GM12878 (cell line): ENCODE data around the gene CARF. TPM values are rescaled to one million over a fixed set of nuclear protein-coding genes. Genes with fewer than 3 reads are reported as not detected.

ENCODE experiments used
- ATAC-seq: fragments of 200-7000 bp; cut with Tn5 transposase; 3 replicates; pipeline ENCODE4 v1.9.1; 2020; ENCODE audit warnings: mild to moderate bottlenecking, moderate library complexity
- BruUV-seq: library from RNA; stranded (reverse); fragments of 400-500 nt; replicated peaks from 2 replicates; lab custom pipeline; 2021; lab: Mats Ljungman, UMichigan
- CTCF ChIA-PET: fragments of 300-600 bp; sonication (Branson Sonifier 250); formaldehyde crosslinking; extraction: SDS; loops from one replicate; lab custom pipeline; 2021; ENCODE audit warnings: inconsistent platforms; lab: Yijun Ruan, JAX
- POLR2A ChIA-PET: fragments of 350-600 bp; formaldehyde crosslinking; extraction: SDS; loops from one replicate; lab custom pipeline; 2021; ENCODE audit warnings: inconsistent platforms; lab: Charles Lee
- RAD21 ChIA-PET: fragments of 300-600 bp; sonication (Branson Sonifier 250); formaldehyde crosslinking; loops from one replicate; lab custom pipeline; 2023; ENCODE audit warnings: antibody characterized with exemption; ENCODE audit not compliant: unreplicated experiment; lab: Charles Lee
- SMC1A ChIA-PET: fragments of 300-600 bp; sonication (Branson Sonifier 250); formaldehyde crosslinking; loops from one replicate; lab custom pipeline; 2023; ENCODE audit not compliant: unreplicated experiment, uncharacterized antibody; lab: Charles Lee
- DNase-seq: peaks from one replicate; pipeline ENCODE4 v3.0.0-alpha.2; 2011; ENCODE audit warnings: low read depth, low spot score
- FAIRE-seq: peaks from 3 replicates; lab custom pipeline; 2011; peaks lifted over from hg19 to GRCh38; lab: Jason Lieb, UNC
- H2AFZ ChIP-seq: 2 replicates; pipeline ENCODE4 v1.6.0; 2011; ENCODE audit warnings: low read depth, low read length, control low read depth; ENCODE audit not compliant: control insufficient read depth
- H3K27ac ChIP-seq: 2 replicates; pipeline ENCODE4 v1.5.1; 2011; ENCODE audit warnings: control low read depth; ENCODE audit not compliant: control insufficient read depth, insufficient read depth
- H3K27me3 ChIP-seq, 2 experiments: replicated peaks in 1 of 2; 2 replicates each; pipeline versions ENCODE4 v1.6.0 to v1.6.1; 2011; ENCODE audit warnings: low read length in 1 of 2; ENCODE audit not compliant: control insufficient read depth in 2 of 2, insufficient read depth in 2 of 2
- H3K36me3 ChIP-seq, 2 experiments: 2 replicates each; pipeline ENCODE4 v1.5.1; 2011; ENCODE audit warnings: low read length in 1 of 2; ENCODE audit not compliant: control insufficient read depth in 2 of 2, insufficient read depth in 2 of 2
- H3K4me1 ChIP-seq: 2 replicates; pipeline ENCODE4 v1.6.1; 2011; ENCODE audit warnings: mild to moderate bottlenecking, low read length, moderate library complexity, mixed read lengths; ENCODE audit not compliant: control insufficient read depth, insufficient read depth
- H3K4me2 ChIP-seq: 2 replicates; pipeline ENCODE4 v1.6.0; 2011; ENCODE audit warnings: control low read depth; ENCODE audit not compliant: control insufficient read depth, insufficient read depth
- H3K4me3 ChIP-seq: fragments of 200-600 bp; sonication (generic); 2 replicates; pipeline ENCODE4 v1.5.1; 2016
- H3K79me2 ChIP-seq: 2 replicates; pipeline ENCODE4 v1.6.0; 2011; ENCODE audit warnings: low read length; ENCODE audit not compliant: control insufficient read depth, insufficient read depth
- H3K9ac ChIP-seq: 2 replicates; pipeline ENCODE4 v1.8.0; 2011; ENCODE audit warnings: low read length, control low read depth, mixed read lengths; ENCODE audit not compliant: control insufficient read depth, insufficient read depth
- H3K9me3 ChIP-seq: replicated peaks from 3 replicates; pipeline ENCODE4 v1.5.1; 2011; ENCODE audit warnings: mild to moderate bottlenecking, low read length; ENCODE audit not compliant: control insufficient read depth, insufficient read depth
- H4K20me1 ChIP-seq: 2 replicates; pipeline ENCODE4 v1.6.0; 2011; ENCODE audit not compliant: control insufficient read depth, insufficient read depth
- ATF7 ChIP-seq: fragments of 450-650 bp; IDR thresholded peaks from 2 replicates; pipeline ENCODE4 v1.6.1; 2016; ENCODE audit warnings: low read depth, mild to moderate bottlenecking
- CBX3 ChIP-seq: fragments of 200-600 bp; sonication (generic); IDR thresholded peaks from 2 replicates; pipeline ENCODE4 v1.6.1; 2016; ENCODE audit warnings: low read depth, borderline replicate concordance
- CEBPB ChIP-seq, 2 experiments: fragments of 150-350 bp in 1 of 2; IDR thresholded peaks; 2 replicates each; pipeline ENCODE4 v1.6.1; 2012 to 2014; ENCODE audit warnings: low read depth in 2 of 2, low read length in 2 of 2, borderline replicate concordance in 1 of 2, inconsistent platforms in 1 of 2
- CHD4 ChIP-seq: fragments of 200-600 bp; sonication (generic); IDR thresholded peaks from 2 replicates; pipeline ENCODE4 v1.6.1; 2016; ENCODE audit warnings: mild to moderate bottlenecking
- CTCF ChIP-seq, 3 experiments: IDR thresholded peaks in 2 of 3; conservative IDR thresholded peaks in 1 of 3; 2 replicates each; pipeline ENCODE4 v1.5.1; 2011; ENCODE audit warnings: low read depth in 3 of 3, low read length in 3 of 3, mild to moderate bottlenecking in 3 of 3, control low read depth in 2 of 3, moderate library complexity in 2 of 3, inconsistent platforms in 1 of 3, mixed read lengths in 1 of 3; ENCODE audit not compliant: control insufficient read depth in 2 of 3, insufficient read depth in 1 of 3; ENCODE audit errors: extremely low read depth in 1 of 3
- DPF2 ChIP-seq: fragments of 450-650 bp; IDR thresholded peaks from 2 replicates; pipeline ENCODE4 v1.6.1; 2017; ENCODE audit warnings: mild to moderate bottlenecking
- EGR1 ChIP-seq, 2 experiments: IDR thresholded peaks; 1 replicate in 1 of 2; 2 replicates in 1 of 2; pipeline ENCODE4 v1.6.1; 2011 to 2012; ENCODE audit warnings: low read depth in 2 of 2, low read length in 2 of 2, borderline replicate concordance in 1 of 2, mild to moderate bottlenecking in 1 of 2, moderate library complexity in 1 of 2
- FOS ChIP-seq: IDR thresholded peaks from 3 replicates; pipeline ENCODE4 v1.6.1; 2011; ENCODE audit warnings: borderline replicate concordance; ENCODE audit not compliant: insufficient read length; ENCODE audit errors: extremely low read depth
- HDGF ChIP-seq: fragments of 450-650 bp; IDR thresholded peaks from 2 replicates; pipeline ENCODE4 v1.6.1; 2016; ENCODE audit warnings: antibody characterized with exemption
- IRF5 ChIP-seq: fragments of 450-650 bp; IDR thresholded peaks from 2 replicates; pipeline ENCODE4 v1.6.1; 2017; ENCODE audit warnings: borderline replicate concordance
- KAT2A ChIP-seq: conservative IDR thresholded peaks from 2 replicates; pipeline ENCODE4 v1.6.1; 2011; ENCODE audit warnings: low read depth, low read length; ENCODE audit not compliant: control insufficient read depth
- PAX5 ChIP-seq: IDR thresholded peaks from 2 replicates; pipeline ENCODE4 v1.6.1; 2011; ENCODE audit warnings: low read depth, low read length, borderline replicate concordance
- RELB ChIP-seq: fragments of 450-650 bp; IDR thresholded peaks from 2 replicates; pipeline ENCODE4 v1.6.1; 2017; ENCODE audit warnings: low read depth, mild to moderate bottlenecking, moderate library complexity
- REST ChIP-seq: IDR thresholded peaks from 2 replicates; pipeline ENCODE4 v1.6.1; 2012; ENCODE audit warnings: mild to moderate bottlenecking, low read depth, low read length
- STAT3 ChIP-seq: IDR thresholded peaks from 2 replicates; pipeline ENCODE4 v1.6.1; 2011; ENCODE audit warnings: low read depth, low read length, improper control_type of control experiment
- TBL1XR1 ChIP-seq: IDR thresholded peaks from 2 replicates; pipeline ENCODE4 v1.6.1; 2012; ENCODE audit warnings: low read depth, low read length, improper control_type of control experiment
- TCF7 ChIP-seq: IDR thresholded peaks from 2 replicates; pipeline ENCODE4 v1.6.1; 2014; ENCODE audit warnings: antibody characterized with exemption, borderline replicate concordance
- WGBS: methylation state at CpG from one replicate; pipeline ENCODE4 v1.1.6; 2016; ENCODE audit warnings: low lambda C conversion rate; ENCODE audit not compliant: insufficient replicate concordance, insufficient coverage; ENCODE audit errors: missing lambda C conversion rate; 5-methylcytosine and 5-hydroxymethylcytosine counted together
- in situ Hi-C: fragments of 300-500 bp; cut with MboI; formaldehyde crosslinking; loops from 9 replicates; pipeline ENCODE4 v1.14.3; 2018; ENCODE audit warnings: mixed read lengths
- intact Hi-C: fragments of 100-400 bp; cut with micrococcal nuclease; formaldehyde crosslinking; loops from one replicate; pipeline ENCODE4 v1.14.2; 2022; ENCODE audit not compliant: unreplicated experiment
- polyA plus RNA-seq, 11 experiments: library from polyadenylated mRNA; depleted of rRNA in 4 of 11; unstranded in 6 of 11; stranded (reverse) in 5 of 11; fragments of >200 nt; fragmentation: Nextera tagmentation in 4 of 11; fragmentation: Illumina TruSeq in 1 of 11; extraction: Ambion mirVana in 4 of 11; extraction: Trizol in 1 of 11; gene quantifications; 1 replicate in 1 of 11; 2 replicates in 10 of 11; pipeline versions ENCODE4 v1.2.1 to v1.2.3, GENCODE V29; 2011 to 2016; ENCODE audit warnings: inconsistent platforms in 2 of 11, missing spikeins in 2 of 11, low read depth in 1 of 11
- total RNA-seq, 4 experiments: library from RNA; depleted of rRNA in 3 of 4; stranded (reverse); fragments of >200 nt in 3 of 4; fragmentation: Illumina TruSeq in 1 of 4; extraction: Trizol in 1 of 4; gene quantifications; 2 replicates each; pipeline versions ENCODE4 v1.2.1 to v1.2.3, GENCODE V29; 2013 to 2021

The CARF gene
- total and polyA plus RNA-seq, 10 of the 15 experiments (the other 5 are each of a cell fraction or from before 2014, with no cell fraction given) = 1.8 to 11.5 (median 6.9) TPM

GRCh38 chr2:202960524-202960923 lies 48.4 kb downstream of the CARF start:
- no TSS peak for BruUV-seq
- in situ Hi-C loops = no loop called here
- Histone ChIP-seq H3K27me3 (no peaks in the 10 kb centered on the region), H3K9ac (no peak overlapping the region), H3K36me3 (no peaks in the 10 kb centered on the region), H3K27ac (no peak overlapping the region), H3K79me2 (no peaks in the 10 kb centered on the region), H2AFZ (no peak overlapping the region), H3K4me3 (no peak overlapping the region), H3K9me3 (no peaks in the 10 kb centered on the region; the same call in 2 of the 3 replicates), H3K4me2 (no peak overlapping the region), H4K20me1 (no peaks in the 10 kb centered on the region), H3K4me1 (no peaks in the 10 kb centered on the region; the same call in 1 of the 2 replicates)
- WGBS = 75% methylated on average over 4 of the region's 6 CpGs
- CTCF ChIA-PET = no interaction called here
- intact Hi-C loops = no loop called here
- POLR2A ChIA-PET = no interaction called here
- SMC1A ChIA-PET = no interaction called here
- RAD21 ChIA-PET = no interaction called here
- no peak for ATAC-seq
- no peak for FAIRE-seq
- no peak for DNase-seq
- TF ChIP-seq HDGF = no peak
- no peak for TF ChIP-seq CHD4
- no peak for TF ChIP-seq CTCF (IDR thresholded peaks at IDR 0.05 in 2 of 3, conservative IDR thresholded peaks at IDR 0.05 in 1 of 3; ENCODE audit: control insufficient read depth in 2 of 3, extremely low read depth in 1 of 3, insufficient read depth in 1 of 3, low read depth in 3 of 3, low read length in 3 of 3)
- no peak for TF ChIP-seq TCF7
- TF ChIP-seq STAT3 = no peak
- TF ChIP-seq TBL1XR1 = no peak
- no peak for TF ChIP-seq ATF7
- TF ChIP-seq IRF5 = no peak
- TF ChIP-seq EGR1 (IDR thresholded peaks at IDR 0.05; ENCODE audit: borderline replicate concordance in 1 of 2, low read depth in 2 of 2, low read length in 2 of 2) = no peak
- no peak for TF ChIP-seq DPF2
- no peak for TF ChIP-seq FOS
- no peak for TF ChIP-seq RELB
- TF ChIP-seq REST = no peak
- TF ChIP-seq CBX3 = no peak
- no peak for TF ChIP-seq KAT2A
- TF ChIP-seq PAX5 = no peak
- TF ChIP-seq CEBPB (IDR thresholded peaks at IDR 0.05; ENCODE audit: borderline replicate concordance in 1 of 2, low read depth in 2 of 2, low read length in 2 of 2) = no peak
